HL-60 (cell line): ENCODE results near the gene NME3.

Experiments
- DNase-seq, 2 experiments: peaks; one replicate each; pipeline ENCODE4 v3.0.0-alpha.2; 2010 to 2020; ENCODE audit warnings: low read depth in 1 of 2, low spot score in 1 of 2
- H3K27ac ChIP-seq: fragments of 250-450 bp; sonication (Bioruptor Pico); replicated peaks from 2 replicates; pipeline ENCODE4 v1.5.1; 2020; ENCODE audit warnings: mild to moderate bottlenecking, moderate library complexity
- H3K27me3 ChIP-seq: fragments of 250-450 bp; sonication (Bioruptor Pico); 2 replicates; pipeline ENCODE4 v1.5.1; 2021; ENCODE audit warnings: mild to moderate bottlenecking, moderate library complexity; ENCODE audit not compliant: insufficient read depth, poor library complexity, severe bottlenecking
- H3K4me3 ChIP-seq: replicated peaks from 2 replicates; pipeline ENCODE4 v1.5.1; 2011; ENCODE audit warnings: mild to moderate bottlenecking, control low read depth, low read length; ENCODE audit not compliant: insufficient read depth
- CTCF ChIP-seq: IDR thresholded peaks from one replicate; pipeline ENCODE4 v1.5.1; 2011; ENCODE audit warnings: low read length, control low read depth, inconsistent platforms; ENCODE audit not compliant: insufficient read depth
- GABPA ChIP-seq: IDR thresholded peaks from 2 replicates; pipeline ENCODE4 v1.6.1; 2012; ENCODE audit warnings: low read depth
- POLR2AphosphoS5 ChIP-seq: IDR thresholded peaks from 2 replicates; pipeline ENCODE4 v1.6.1; 2012; ENCODE audit warnings: low read depth
- REST ChIP-seq: IDR thresholded peaks from 2 replicates; pipeline ENCODE4 v1.6.1; 2012; ENCODE audit warnings: low read depth; ENCODE audit not compliant: insufficient replicate concordance
- SPI1 ChIP-seq: IDR thresholded peaks from 2 replicates; pipeline ENCODE4 v1.6.1; 2012; ENCODE audit warnings: low read depth, mild to moderate bottlenecking, borderline replicate concordance

Gene NME3

GRCh38 chr16:1745181-1745899 lies 26.0 kb downstream of the NME3 start:
- no peak overlapping the region for H3K4me3 ChIP-seq
- no peak overlapping the region for H3K27ac ChIP-seq
- DNase-seq, result no peak
- H3K27me3 ChIP-seq, result no peaks in the 10 kb centered on the region
- TF ChIP-seq REST (no peak), SPI1 (no peak), POLR2AphosphoS5 (no peak), CTCF (no peak), GABPA (no peak)

GRCh38 chr16:1744338-1744840 lies 27.0 kb downstream of the NME3 start:
- Histone ChIP-seq H3K27me3 (no peaks in the 10 kb centered on the region), H3K27ac (no peak overlapping the region), H3K4me3 (no peak overlapping the region)
- no peak for TF ChIP-seq POLR2AphosphoS5
- TF ChIP-seq GABPA, result no peak
- TF ChIP-seq REST, result no peak
- TF ChIP-seq SPI1, result no peak
- no peak for TF ChIP-seq CTCF
- DNase-seq, result no peak

GRCh38 chr16:1743376-1744337 lies 27.7 kb downstream of the NME3 start:
- no peak for DNase-seq
- Histone ChIP-seq H3K4me3 (no peak overlapping the region), H3K27me3 (no peaks in the 10 kb centered on the region), H3K27ac (no peak overlapping the region)
- TF ChIP-seq POLR2AphosphoS5 (no peak), CTCF (no peak), SPI1 (no peak), GABPA (no peak), REST (no peak)
